ENCODE results near the gene ISYNA1.

Gene ISYNA1

GRCh38 chr19:18437491-18438330 is at the start of gene ISYNA1:
Gene ISYNA1, minus strand, starts transcription at chr19:18438133. Its CDS starts 154 bp downstream, at chr19:18437979.
- no peak for FAIRE-seq

GRCh38 chr19:18486746-18487145 is 48.8 kb upstream of the ISYNA1 start:
- FAIRE-seq (no peak), DNase-seq (ENCODE audit: insufficient read length, low spot score) (no peak)

More at GRCh38 chr19:18437491-18438330, at the start of gene ISYNA1:
- no peak for DNase-seq (ENCODE audit: insufficient read length, low spot score)

- no peak for FAIRE-seq
- no peak for DNase-seq (ENCODE audit: insufficient read length, low spot score)
These were observed 47.1 kb upstream of the ISYNA1 start for GRCh38 chr19:18484992-18485391.

- FAIRE-seq (no peak), DNase-seq (ENCODE audit: insufficient read length, low spot score) (no peak)
These were observed 45.4 kb upstream of the ISYNA1 start for GRCh38 chr19:18483119-18483890.

- DNase-seq (ENCODE audit: insufficient read length, low spot score) (no peak), FAIRE-seq (no peak)
These were observed 43.7 kb upstream of the ISYNA1 start for GRCh38 chr19:18481505-18482222.

- FAIRE-seq (no peak), DNase-seq (ENCODE audit: insufficient read length, low spot score) (no peak)
These were observed 42.2 kb upstream of the ISYNA1 start for GRCh38 chr19:18480006-18480691.

GRCh38 chr19:18478545-18479311 is 40.8 kb upstream of the ISYNA1 start:
- DNase-seq (ENCODE audit: insufficient read length, low spot score) (peak; percentile 85), FAIRE-seq (peak; percentile 96)

GRCh38 chr19:18477974-18478373 is 40.0 kb upstream of the ISYNA1 start:
- DNase-seq (ENCODE audit: insufficient read length, low spot score) (no peak), FAIRE-seq (no peak)

GRCh38 chr19:18477042-18477779 is 39.3 kb upstream of the ISYNA1 start:
- DNase-seq (ENCODE audit: insufficient read length, low spot score) = no peak
- no peak for FAIRE-seq

- FAIRE-seq = no peak
These were observed 38.6 kb upstream of the ISYNA1 start for GRCh38 chr19:18476507-18477041.

GRCh38 chr19:18475762-18476331 is 37.9 kb upstream of the ISYNA1 start:
- DNase-seq (ENCODE audit: insufficient read length, low spot score) = no peak
- no peak for FAIRE-seq

More at GRCh38 chr19:18476507-18477041, 38.6 kb upstream of the ISYNA1 start:
- DNase-seq (ENCODE audit: insufficient read length, low spot score) = no peak

- DNase-seq (ENCODE audit: insufficient read length, low spot score) (no peak), FAIRE-seq (no peak)
These were observed 37.1 kb upstream of the ISYNA1 start for GRCh38 chr19:18475004-18475453.

GRCh38 chr19:18474366-18474887 is 36.5 kb upstream of the ISYNA1 start:
- DNase-seq (ENCODE audit: insufficient read length, low spot score) = no peak
- FAIRE-seq = no peak

- FAIRE-seq (no peak), DNase-seq (ENCODE audit: insufficient read length, low spot score) (no peak)
These were observed 35.8 kb upstream of the ISYNA1 start for GRCh38 chr19:18473706-18474087.

GRCh38 chr19:18473003-18473705 is 35.2 kb upstream of the ISYNA1 start:
- DNase-seq (ENCODE audit: insufficient read length, low spot score) (no peak), FAIRE-seq (no peak)

- no peak for DNase-seq (ENCODE audit: insufficient read length, low spot score)
- FAIRE-seq = no peak
These were observed 32.9 kb upstream of the ISYNA1 start for GRCh38 chr19:18470787-18471186.

- FAIRE-seq (peak; percentile 68), DNase-seq (ENCODE audit: insufficient read length, low spot score) (peak; percentile 58)
These were observed 31.3 kb upstream of the ISYNA1 start for GRCh38 chr19:18469069-18469846.

All from GM19239 (cell line).